GM18499 (cell line): Measurements from ENCODE around the gene PALD1.

ENCODE experiments used
- ATAC-seq: cut with Tn5 transposase; IDR thresholded peaks from one replicate; pipeline ENCODE4 v1.9.1; 2021; ENCODE audit warnings: moderate number of reproducible peaks; ENCODE audit not compliant: insufficient read depth, unreplicated experiment

PALD1 gene

GRCh38 chr10:70457759-70458305, 20.7 kb upstream of the PALD1 start:
- ATAC-seq: no peak

- no peak for ATAC-seq
Measured at GRCh38 chr10:70458329-70459060, 20.1 kb upstream of the PALD1 start.

- ATAC-seq: no peak
Measured at GRCh38 chr10:70459061-70459773, 19.4 kb upstream of the PALD1 start.

- ATAC-seq: no peak
Measured at GRCh38 chr10:70459774-70460490, 18.6 kb upstream of the PALD1 start.

GRCh38 chr10:70461397-70462348, 16.9 kb upstream of the PALD1 start:
- ATAC-seq: no peak

GRCh38 chr10:70462349-70462984, 16.1 kb upstream of the PALD1 start:
- ATAC-seq: no peak

- no peak for ATAC-seq
Measured at GRCh38 chr10:70465278-70465677, 13.3 kb upstream of the PALD1 start.

- ATAC-seq: no peak
Measured at GRCh38 chr10:70465832-70466231, 12.7 kb upstream of the PALD1 start.

- no peak for ATAC-seq
Measured at GRCh38 chr10:70466951-70467350, 11.6 kb upstream of the PALD1 start.

- no peak for ATAC-seq
Measured at GRCh38 chr10:70472799-70473454, 5.6 kb upstream of the PALD1 start.

GRCh38 chr10:70474780-70475179, 3.8 kb upstream of the PALD1 start:
- no peak for ATAC-seq

GRCh38 chr10:70475661-70476060, 2.9 kb upstream of the PALD1 start:
- no peak for ATAC-seq

- no peak for ATAC-seq
Measured at GRCh38 chr10:70476249-70477035, 2.1 kb upstream of the PALD1 start.

- no peak for ATAC-seq
Measured at GRCh38 chr10:70477661-70478162, 855 bp upstream of the PALD1 start.

- no peak for ATAC-seq
Measured at GRCh38 chr10:70479165-70479581, 606 bp downstream of the PALD1 start.

GRCh38 chr10:70479626-70480238, 1.2 kb downstream of the PALD1 start:
- ATAC-seq: no peak

GRCh38 chr10:70480239-70480861, 1.8 kb downstream of the PALD1 start:
- no peak for ATAC-seq
